ACC112 (cell line): ENCODE data around the gene ACSF2.

Experiments
- H2AFZ ChIP-seq: fragments of 200-600 bp; sonication (generic); one replicate; pipeline ENCODE4 v1.6.0; 2017; ENCODE audit warnings: antibody characterized with exemption, low read length; ENCODE audit not compliant: unreplicated experiment
- H3K27ac ChIP-seq: fragments of 200-600 bp; sonication (generic); 2 replicates; pipeline ENCODE4 v1.5.1; 2014; ENCODE audit warnings: low read depth, mild to moderate bottlenecking, antibody characterized with exemption, low read length, moderate library complexity
- H3K27me3 ChIP-seq: fragments of 200-600 bp; sonication (generic); 2 replicates; pipeline ENCODE4 v1.6.1; 2014; ENCODE audit warnings: mild to moderate bottlenecking, antibody characterized with exemption, low read length, moderate library complexity, mixed read lengths; ENCODE audit not compliant: insufficient read depth
- H3K36me3 ChIP-seq: fragments of 200-600 bp; sonication (generic); 2 replicates; pipeline ENCODE4 v1.6.1; 2016; ENCODE audit warnings: mild to moderate bottlenecking, antibody characterized with exemption, low read length, moderate library complexity, mixed read lengths; ENCODE audit not compliant: insufficient read depth
- H3K4me1 ChIP-seq: fragments of 200-600 bp; sonication (generic); one replicate; pipeline ENCODE4 v1.6.1; 2016; ENCODE audit warnings: low read length, mixed read lengths; ENCODE audit not compliant: insufficient read depth, unreplicated experiment, control insufficient read depth
- H3K4me3 ChIP-seq: fragments of 200-600 bp; sonication (generic); 2 replicates; pipeline ENCODE4 v1.5.1; 2014; ENCODE audit warnings: mild to moderate bottlenecking, low read depth, low read length
- H3K79me2 ChIP-seq: fragments of 200-600 bp; sonication (generic); one replicate; pipeline ENCODE4 v1.6.0; 2016; ENCODE audit warnings: low read length; ENCODE audit not compliant: control insufficient read depth, unreplicated experiment, insufficient read depth

Gene ACSF2

DNA sequence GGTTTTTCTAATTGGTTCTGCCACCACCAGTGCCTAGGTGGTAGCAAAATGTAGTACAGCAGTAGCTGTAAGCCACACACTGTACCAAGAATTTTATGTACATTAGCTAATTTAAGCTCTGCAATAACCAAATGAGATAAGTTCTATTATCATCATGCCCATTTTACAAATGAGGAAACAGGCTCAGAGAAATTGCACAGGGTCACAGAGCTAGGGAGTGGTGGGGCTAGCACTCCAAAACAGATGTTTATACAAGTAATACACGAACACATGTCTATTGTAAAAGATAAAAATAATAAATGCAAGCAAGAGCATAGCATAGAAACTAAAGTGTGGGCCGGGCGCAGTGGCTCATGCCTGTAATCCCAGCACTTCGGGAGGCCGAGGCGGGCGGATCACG, 66.2 kb downstream of the ACSF2 start:
- no peaks in the 10 kb centered on the region for H3K36me3 ChIP-seq
- no peaks in the 10 kb centered on the region for H3K27me3 ChIP-seq

DNA sequence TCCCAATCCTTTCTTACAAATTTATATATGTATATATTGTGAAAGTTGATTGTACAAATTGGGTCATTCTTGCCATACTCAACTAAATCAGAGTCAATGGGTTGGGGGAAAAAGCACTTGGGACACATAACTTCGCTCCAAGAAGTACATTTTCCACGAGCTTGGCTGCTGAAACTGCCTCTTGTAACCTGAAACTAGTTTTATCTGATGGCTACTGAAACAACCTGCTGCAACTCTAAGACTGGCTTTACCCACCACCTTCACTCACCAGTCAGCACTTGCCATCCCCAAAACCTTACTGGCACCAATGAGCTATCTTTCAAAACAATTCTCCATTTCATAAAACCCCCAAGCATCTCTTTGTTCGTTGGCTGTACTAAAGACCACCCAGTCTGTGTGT, 67.7 kb downstream of the ACSF2 start:
- H3K79me2 ChIP-seq = no peaks in the 10 kb centered on the region
- no peaks in the 10 kb centered on the region for H3K36me3 ChIP-seq
- no peak overlapping the region for H3K27ac ChIP-seq
- H3K27me3 ChIP-seq = no peaks in the 10 kb centered on the region
- no peak overlapping the region for H2AFZ ChIP-seq
- peaks cover 3% of the 10 kb centered on the region for H3K4me1 ChIP-seq
- H3K4me3 ChIP-seq = no peak overlapping the region

More for the DNA sequence above, 66.2 kb downstream of the ACSF2 start:
- H3K79me2 ChIP-seq = no peaks in the 10 kb centered on the region
- no peak overlapping the region for H2AFZ ChIP-seq
- no peak overlapping the region for H3K27ac ChIP-seq
- H3K4me1 ChIP-seq = peaks cover 12% of the 10 kb centered on the region
- no peak overlapping the region for H3K4me3 ChIP-seq

DNA sequence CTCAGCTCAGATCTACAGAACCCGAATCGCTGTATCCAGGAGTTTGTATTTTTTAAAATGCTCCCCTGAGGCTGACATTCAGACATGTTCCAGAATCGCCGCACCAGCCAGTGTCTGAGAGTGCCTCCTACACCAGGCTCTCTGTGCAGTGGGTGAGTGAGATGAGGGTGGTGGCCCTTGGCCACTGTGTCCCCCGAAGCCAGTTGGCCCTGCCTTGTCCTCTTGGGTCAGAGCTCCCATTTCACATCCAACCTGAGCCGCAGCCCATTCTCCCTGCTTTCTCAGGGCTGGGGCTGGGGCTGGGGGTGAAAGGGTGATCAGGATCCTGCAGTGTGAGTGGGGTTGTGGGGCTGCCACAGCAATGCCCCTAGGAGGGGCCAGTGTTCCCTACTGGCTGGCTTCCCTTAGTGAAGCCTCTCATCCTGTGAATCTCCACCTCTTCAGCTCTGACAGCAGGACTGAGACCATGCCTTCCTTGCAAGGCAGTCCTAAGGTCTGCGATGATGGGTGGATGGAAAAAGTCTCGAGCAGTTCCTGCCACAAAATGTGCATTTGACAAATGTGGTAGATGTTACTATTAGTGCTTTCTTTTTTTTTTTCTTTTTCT, 69.3 kb downstream of the ACSF2 start:
- Histone ChIP-seq H3K36me3 (no peaks in the 10 kb centered on the region), H3K4me1 (peaks cover 3% of the 10 kb centered on the region), H2AFZ (no peak overlapping the region), H3K79me2 (no peaks in the 10 kb centered on the region), H3K4me3 (no peak overlapping the region), H3K27me3 (no peaks in the 10 kb centered on the region), H3K27ac (no peak overlapping the region)

DNA sequence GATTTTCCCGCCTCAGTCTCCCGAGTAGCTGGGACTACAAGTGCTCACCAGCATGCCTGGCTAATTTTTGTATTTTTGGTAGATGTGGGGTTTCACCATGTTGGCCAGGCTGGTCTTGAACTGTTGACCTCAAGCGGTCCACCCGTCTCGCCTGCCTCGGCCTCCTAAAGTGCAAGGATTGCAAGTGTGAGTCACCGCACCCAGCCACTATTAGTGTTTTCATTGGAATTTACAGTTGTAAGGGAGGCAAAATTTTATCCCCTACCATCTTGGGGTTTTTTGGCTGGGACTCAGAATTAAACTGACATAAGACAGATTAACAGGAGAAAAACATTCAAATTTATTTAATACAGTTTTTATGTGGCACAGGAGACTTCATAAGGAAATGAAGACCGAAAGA, 69.9 kb downstream of the ACSF2 start:
- H3K36me3 ChIP-seq = no peaks in the 10 kb centered on the region
- H3K79me2 ChIP-seq = no peaks in the 10 kb centered on the region
- H2AFZ ChIP-seq = no peak overlapping the region
- peaks cover 3% of the 10 kb centered on the region for H3K4me1 ChIP-seq
- no peak overlapping the region for H3K27ac ChIP-seq
- no peak overlapping the region for H3K4me3 ChIP-seq
- H3K27me3 ChIP-seq = no peaks in the 10 kb centered on the region

DNA sequence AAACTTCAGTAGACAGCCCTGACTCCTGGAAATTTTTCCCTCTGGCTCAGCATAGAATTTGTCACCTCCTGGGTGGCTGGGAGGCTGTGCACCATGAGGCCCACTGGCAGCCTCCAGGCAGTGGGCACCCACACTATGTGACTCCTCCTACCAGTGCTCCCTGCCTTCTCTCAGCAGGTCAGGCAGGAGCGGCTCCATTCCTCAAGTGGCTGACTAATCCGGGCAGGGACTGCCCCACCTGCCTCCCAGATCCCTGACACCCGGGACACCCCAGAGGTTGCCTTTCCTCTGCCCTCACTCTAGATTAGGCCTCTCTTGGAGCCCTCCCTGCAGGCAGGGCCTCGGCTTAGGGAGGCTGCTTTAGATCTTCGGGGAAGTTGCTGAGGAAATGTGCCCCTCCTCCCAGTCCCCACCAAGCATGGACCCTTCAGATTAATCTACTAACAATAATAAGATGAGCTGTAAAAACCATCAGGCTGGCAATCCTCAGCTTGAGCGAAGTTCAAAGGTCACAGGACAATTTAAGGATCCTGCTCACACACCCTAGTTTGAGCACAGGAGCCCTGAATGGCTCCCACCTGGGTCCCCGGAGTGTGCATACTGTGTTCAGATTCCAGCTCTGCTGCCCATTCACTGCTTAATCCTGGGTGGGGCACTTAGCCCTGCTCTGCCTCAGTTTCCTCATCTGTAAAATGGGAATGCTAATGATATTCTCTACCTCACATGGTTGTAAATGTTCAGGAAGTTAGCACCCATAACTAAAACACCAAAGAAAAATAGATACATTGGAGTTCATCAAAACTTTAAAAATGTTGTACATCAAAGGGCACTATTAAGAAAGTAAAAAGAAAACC, 72.2 kb downstream of the ACSF2 start:
- H3K36me3 ChIP-seq = no peaks in the 10 kb centered on the region
- no peaks in the 10 kb centered on the region for H3K27me3 ChIP-seq
- H2AFZ ChIP-seq = no peak overlapping the region
- no peaks in the 10 kb centered on the region for H3K79me2 ChIP-seq
- H3K4me3 ChIP-seq = no peak overlapping the region
- peaks cover 3% of the 10 kb centered on the region for H3K4me1 ChIP-seq
- H3K27ac ChIP-seq = no peak overlapping the region

DNA sequence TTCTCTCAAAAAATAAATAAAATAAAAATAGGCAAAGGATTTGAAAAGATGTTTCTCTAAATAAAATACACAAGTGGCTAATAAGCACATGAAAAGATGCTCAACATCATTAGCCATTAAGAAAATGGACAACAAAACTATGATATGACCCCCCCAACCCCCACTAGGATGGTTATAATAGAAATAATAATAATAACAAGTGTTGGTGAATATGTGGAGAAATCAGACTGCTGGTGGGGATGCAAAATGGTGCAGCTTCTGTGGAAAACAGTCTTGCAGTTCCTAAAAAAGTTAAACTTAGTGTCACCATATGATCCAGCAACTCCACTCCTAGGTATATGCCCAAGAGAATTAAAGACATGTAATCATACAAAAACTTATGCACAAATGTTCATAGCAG, 73.3 kb downstream of the ACSF2 start:
- Histone ChIP-seq H3K27me3 (no peaks in the 10 kb centered on the region), H3K79me2 (no peaks in the 10 kb centered on the region), H3K4me3 (no peak overlapping the region), H3K36me3 (no peaks in the 10 kb centered on the region), H3K27ac (no peak overlapping the region), H3K4me1 (peaks cover 3% of the 10 kb centered on the region), H2AFZ (no peak overlapping the region)

DNA sequence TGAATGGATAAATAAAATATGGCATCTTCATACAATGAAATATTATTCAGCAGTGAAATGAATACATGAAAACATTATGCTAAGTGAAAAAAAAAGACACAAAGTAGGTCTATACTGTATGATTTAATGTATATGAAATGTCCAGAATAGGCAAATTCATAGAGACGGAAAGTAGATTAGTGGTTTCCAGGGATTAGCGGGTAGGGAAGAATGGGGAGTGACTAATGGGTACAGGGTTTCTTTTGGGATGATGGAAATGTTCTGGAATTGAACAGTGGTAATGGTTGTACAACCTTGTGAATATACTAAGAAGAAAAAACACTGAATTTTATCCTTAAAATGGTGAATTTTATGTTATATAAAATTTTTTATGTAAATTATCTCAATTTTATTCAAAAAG, 73.7 kb downstream of the ACSF2 start:
- Histone ChIP-seq H3K4me3 (no peak overlapping the region), H3K27ac (no peak overlapping the region), H3K79me2 (no peaks in the 10 kb centered on the region), H2AFZ (no peak overlapping the region), H3K36me3 (no peaks in the 10 kb centered on the region), H3K4me1 (peaks cover 3% of the 10 kb centered on the region), H3K27me3 (no peaks in the 10 kb centered on the region)

DNA sequence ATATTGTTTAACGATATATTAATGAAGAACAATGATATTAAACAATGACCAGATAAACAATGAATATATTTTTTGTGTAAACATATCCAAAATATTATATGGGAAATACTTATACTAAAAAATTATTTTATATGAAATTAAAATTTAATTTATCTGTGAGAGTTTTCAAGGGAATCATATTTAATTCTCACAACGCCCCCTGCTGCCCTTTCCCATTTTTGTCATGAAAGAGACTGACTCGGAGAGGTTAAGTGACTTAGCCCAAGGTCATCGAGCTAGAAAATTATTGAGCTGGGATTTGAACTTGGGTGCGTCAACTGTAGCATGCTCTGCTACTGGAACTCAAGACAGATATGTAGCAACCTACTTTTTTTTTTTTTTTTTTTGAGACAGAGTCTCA, 75.0 kb downstream of the ACSF2 start:
- no peak overlapping the region for H3K27ac ChIP-seq
- no peak overlapping the region for H3K4me3 ChIP-seq
- no peak overlapping the region for H2AFZ ChIP-seq
- H3K36me3 ChIP-seq = no peaks in the 10 kb centered on the region
- H3K27me3 ChIP-seq = no peaks in the 10 kb centered on the region
- H3K79me2 ChIP-seq = no peaks in the 10 kb centered on the region
- peaks cover under 1% of the 10 kb centered on the region for H3K4me1 ChIP-seq

DNA sequence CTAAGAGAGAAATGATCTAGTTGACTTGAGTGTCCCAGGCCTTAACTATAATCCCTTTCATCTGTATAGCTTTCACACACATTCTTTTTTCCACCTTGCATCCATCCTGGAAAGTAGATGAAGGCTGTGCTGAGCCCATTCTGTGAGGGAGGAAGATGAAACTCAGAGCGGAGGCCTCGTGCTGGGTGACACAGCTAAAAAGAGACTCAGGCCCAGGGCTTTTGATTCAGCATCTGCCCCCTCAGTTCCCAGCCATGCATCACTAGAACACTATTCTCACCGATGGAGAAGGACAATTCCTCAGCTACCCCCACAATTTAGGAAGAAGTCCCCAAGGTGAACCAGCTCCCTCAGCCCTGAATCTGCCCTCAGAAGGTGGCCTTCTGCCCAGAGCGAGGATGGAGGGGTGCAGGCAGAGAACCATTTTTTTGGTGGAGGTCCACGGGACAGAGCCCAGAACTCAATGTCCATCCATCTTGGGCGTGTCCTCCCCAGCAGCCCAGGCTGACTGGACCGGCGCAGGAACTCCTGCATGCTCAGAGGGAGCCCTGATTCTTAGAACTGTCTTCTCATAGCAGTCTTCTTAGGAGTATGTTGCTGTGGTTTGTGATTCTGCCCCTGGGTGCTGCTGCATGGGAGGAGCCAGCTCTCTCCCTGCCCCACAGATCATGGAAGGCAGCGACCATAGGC, 76.4 kb downstream of the ACSF2 start:
- H3K4me1 ChIP-seq = no peaks in the 10 kb centered on the region
- no peaks in the 10 kb centered on the region for H3K36me3 ChIP-seq

DNA sequence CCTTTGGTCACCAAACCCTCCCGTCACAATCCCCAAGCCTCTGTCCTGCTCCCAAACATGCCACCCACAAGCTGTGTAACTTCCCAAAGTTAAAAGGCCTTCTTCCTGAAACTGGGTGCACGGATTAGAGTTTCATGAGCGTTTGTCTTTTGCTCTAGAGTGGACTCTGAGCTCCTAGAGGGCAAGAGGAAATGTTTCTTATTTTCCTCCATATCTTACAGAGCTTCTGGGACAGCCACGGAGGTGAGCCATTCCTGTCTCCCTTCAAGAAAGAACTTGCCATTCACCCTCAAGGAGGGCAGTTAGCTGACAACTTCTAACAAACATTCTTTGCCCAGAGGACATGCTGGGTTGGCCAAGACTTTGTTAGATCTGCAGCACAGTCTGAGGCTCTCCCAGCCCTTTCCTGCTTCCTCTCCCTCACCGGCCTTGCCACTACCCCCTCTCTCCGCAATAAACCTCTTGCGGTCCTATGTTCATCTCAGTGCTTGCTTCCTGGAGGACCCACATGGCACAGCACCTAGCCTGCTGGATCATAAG, 79.6 kb downstream of the ACSF2 start:
- Histone ChIP-seq H3K36me3 (no peaks in the 10 kb centered on the region), H3K79me2 (peaks cover 7% of the 10 kb centered on the region), H2AFZ (no peak overlapping the region), H3K27ac (no peak overlapping the region), H3K4me1 (peaks cover 18% of the 10 kb centered on the region), H3K4me3 (no peak overlapping the region), H3K27me3 (no peaks in the 10 kb centered on the region)

More for the DNA sequence above, 76.4 kb downstream of the ACSF2 start:
- Histone ChIP-seq H3K4me3 (no peak overlapping the region), H3K27me3 (no peaks in the 10 kb centered on the region), H3K79me2 (no peaks in the 10 kb centered on the region), H2AFZ (no peak overlapping the region), H3K27ac (no peak overlapping the region)
